Gastroesophageal sphincter (tissue), 2 donors: ENCODE data around the gene CDH3.

Experiments used
- POLR2A ChIP-seq, 2 donors: fragments of 450-650 bp; IDR thresholded peaks; one replicate each; pipeline ENCODE4 v1.6.1; 2017; ENCODE audit warnings: antibody characterized with exemption in 2 of 2, mild to moderate bottlenecking in 2 of 2, moderate library complexity in 1 of 2
- POLR2AphosphoS5 ChIP-seq: sonication (generic); formaldehyde crosslinking; IDR thresholded peaks from one replicate; pipeline ENCODE4 v1.6.1; 2017; ENCODE audit warnings: antibody characterized with exemption

- TF ChIP-seq POLR2A (IDR thresholded peaks at IDR 0.05) (no peak), POLR2AphosphoS5 (no peak)
These were observed 10.7 kb downstream of the CDH3 start for GRCh38 chr16:68655806-68656205.
